Measurements from ENCODE around the gene CTDSPL2.

DNA sequence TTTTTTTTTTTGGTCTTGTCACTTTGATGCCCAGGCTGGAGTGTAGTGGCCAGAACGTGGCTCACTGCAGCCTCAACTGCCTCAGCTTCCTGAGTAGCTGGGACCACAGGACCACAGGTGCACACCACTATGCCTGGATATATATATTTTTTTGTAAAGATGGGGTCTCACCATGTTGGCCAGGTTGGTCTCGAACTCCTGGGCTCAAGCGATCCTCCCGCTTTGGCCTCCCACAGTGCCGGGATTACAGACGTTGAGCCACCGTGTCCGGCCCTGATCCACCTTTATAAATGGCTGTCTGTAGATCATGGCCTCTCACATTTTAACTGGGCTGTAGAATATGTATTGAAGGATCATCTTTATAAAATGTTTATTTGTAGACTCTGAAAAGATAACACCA, 107.7 kb downstream of the CTDSPL2 start:
- TF ChIP-seq CTCF (conservative IDR thresholded peaks at IDR 0.05) (no peak), ZFX (IDR thresholded peaks at IDR 0.05) (no peak)

Data from C4-2B (cell line).